SK-N-SH (cell line): Measurements from ENCODE around the gene SKP2. TPM values are rescaled to one million over a fixed set of nuclear protein-coding genes. Genes with fewer than 3 reads are reported as not detected.

Source experiments
- CTCF ChIA-PET: fragments of 300-600, 350-600 bp; formaldehyde crosslinking; extraction: SDS; loops from one replicate; lab custom pipeline; 2021; lab: Yijun Ruan, JAX
- POLR2A ChIA-PET: fragments of 350-600 bp; sonication (Branson Sonifier 250); formaldehyde crosslinking; extraction: SDS; loops from one replicate; lab custom pipeline; 2020; ENCODE audit warnings: antibody characterized with exemption, inconsistent platforms; lab: Yijun Ruan, JAX
- DNase-seq: peaks from one replicate; pipeline ENCODE4 v3.0.0; 2012
- H2AFZ ChIP-seq: fragments of 200-600 bp; sonication (generic); 2 replicates; pipeline ENCODE4 v1.8.1; 2016; ENCODE audit warnings: antibody characterized with exemption, mild to moderate bottlenecking, low read depth
- H3F3A ChIP-seq: fragments of 200-600 bp; sonication (generic); replicated peaks from 2 replicates; pipeline ENCODE3; 2016; ENCODE audit warnings: antibody characterized with exemption, mild to moderate bottlenecking; ENCODE audit not compliant: insufficient read depth
- H3K27ac ChIP-seq, 2 experiments: fragments of 200-500 bp in 1 of 2; fragments of 200-600 bp in 1 of 2; sonication (Bioruptor generic) in 1 of 2; sonication (generic), shearing (Covaris generic) in 1 of 2; 2 replicates each; pipeline versions ENCODE4 v1.5.1 to v1.6.1; 2014 to 2016; ENCODE audit warnings: low read depth in 2 of 2, inconsistent platforms in 1 of 2, low read length in 1 of 2, mild to moderate bottlenecking in 1 of 2, mixed read lengths in 1 of 2
- H3K27me3 ChIP-seq: fragments of 200-600 bp; sonication (generic), shearing (Covaris generic); 2 replicates; pipeline ENCODE4 v1.6.1; 2016; ENCODE audit warnings: mixed run types; ENCODE audit not compliant: insufficient read depth
- H3K36me3 ChIP-seq, 2 experiments: fragments of 200-500 bp in 1 of 2; fragments of 200-600 bp in 1 of 2; sonication (Bioruptor generic) in 1 of 2; sonication (generic) in 1 of 2; replicated peaks in 1 of 2; 2 replicates each; pipeline versions ENCODE3 to v1.5.1; 2014 to 2016; ENCODE audit warnings: low read length in 1 of 2, mild to moderate bottlenecking in 1 of 2; ENCODE audit not compliant: insufficient read depth in 2 of 2, control insufficient read depth in 1 of 2
- H3K4me1 ChIP-seq, 2 experiments: fragments of 200-500 bp in 1 of 2; fragments of 200-600 bp in 1 of 2; sonication (Bioruptor generic) in 1 of 2; sonication (generic), shearing (Covaris generic) in 1 of 2; 2 replicates each; pipeline versions ENCODE4 v1.5.1 to v1.6.1; 2014 to 2016; ENCODE audit warnings: low read depth in 1 of 2, low read length in 1 of 2, mixed run types in 1 of 2; ENCODE audit not compliant: insufficient read depth in 2 of 2, control insufficient read depth in 1 of 2
- H3K4me2 ChIP-seq: fragments of 200-600 bp; sonication (generic), shearing (Covaris generic); 2 replicates; pipeline ENCODE4 v1.6.1; 2017; ENCODE audit warnings: mixed run types
- H3K4me3 ChIP-seq, 2 experiments: fragments of 200-500 bp in 1 of 2; fragments of 200-600 bp in 1 of 2; sonication (Bioruptor generic) in 1 of 2; sonication (generic), shearing (Covaris generic) in 1 of 2; 2 replicates each; pipeline versions ENCODE4 v1.5.1 to v1.8.1; 2014 to 2016; ENCODE audit warnings: low read depth in 2 of 2, inconsistent platforms in 1 of 2, low read length in 1 of 2, mild to moderate bottlenecking in 1 of 2, mixed read lengths in 1 of 2, moderate library complexity in 1 of 2
- H3K79me2 ChIP-seq: fragments of 200-600 bp; sonication (generic); 2 replicates; pipeline ENCODE4 v1.8.1; 2017; ENCODE audit warnings: mild to moderate bottlenecking; ENCODE audit not compliant: insufficient read depth
- H3K9ac ChIP-seq: fragments of 200-600 bp; sonication (generic); 2 replicates; pipeline ENCODE4 v1.6.1; 2017; ENCODE audit warnings: mixed run types
- H3K9me2 ChIP-seq: fragments of 200-600 bp; sonication (generic); 2 replicates; pipeline ENCODE4 v1.6.1; 2017; ENCODE audit warnings: mixed run types
- H3K9me3 ChIP-seq: fragments of 200-600 bp; sonication (generic); 2 replicates; pipeline ENCODE4 v1.6.1; 2017; ENCODE audit warnings: mixed run types, mild to moderate bottlenecking, moderate library complexity
- H4K20me1 ChIP-seq: fragments of 200-600 bp; sonication (generic); 2 replicates; pipeline ENCODE4 v1.6.1; 2017; ENCODE audit warnings: mild to moderate bottlenecking, mixed run types; ENCODE audit not compliant: insufficient read depth
- EP300 ChIP-seq, 2 experiments: IDR thresholded peaks; 2 replicates each; pipeline versions ENCODE4 v1.4.0 to v1.6.1; 2012; ENCODE audit warnings: borderline replicate concordance in 1 of 2, low read depth in 1 of 2, low read length in 1 of 2
- FOXJ3 ChIP-seq: sonication (generic); formaldehyde crosslinking; IDR thresholded peaks from 2 replicates; pipeline ENCODE4 v1.5.1; 2020; ENCODE audit warnings: mild to moderate bottlenecking, missing genetic modification reagents
- IRF3 ChIP-seq: fragments of 150-350 bp; IDR thresholded peaks from 2 replicates; pipeline ENCODE4 v1.6.1; 2016; ENCODE audit warnings: mild to moderate bottlenecking, low read depth, low read length
- MXI1 ChIP-seq: IDR thresholded peaks from 2 replicates; pipeline ENCODE4 v1.6.1; 2012; ENCODE audit warnings: mild to moderate bottlenecking, low read depth, low read length, improper control_type of control experiment
- NFIC ChIP-seq: IDR thresholded peaks from 2 replicates; pipeline ENCODE4 v1.4.0; 2012; ENCODE audit warnings: borderline replicate concordance
- RAD21 ChIP-seq: IDR thresholded peaks from 2 replicates; pipeline ENCODE4 v1.6.1; 2012; ENCODE audit warnings: mild to moderate bottlenecking, low read length
- RCOR1 ChIP-seq: fragments of 150-350 bp; IDR thresholded peaks from 2 replicates; pipeline ENCODE4 v1.6.1; 2017; ENCODE audit warnings: antibody characterized with exemption, low read length
- RFX5 ChIP-seq: IDR thresholded peaks from 2 replicates; pipeline ENCODE4 v1.6.1; 2012; ENCODE audit warnings: mild to moderate bottlenecking, improper control_type of control experiment, low read length
- RXRA ChIP-seq: IDR thresholded peaks from 2 replicates; pipeline ENCODE4 v1.4.0; 2012; ENCODE audit warnings: low read depth, mild to moderate bottlenecking, borderline replicate concordance
- SMC3 ChIP-seq: IDR thresholded peaks from 2 replicates; pipeline ENCODE4 v1.6.1; 2012; ENCODE audit warnings: low read depth, low read length, improper control_type of control experiment
- YY1 ChIP-seq: IDR thresholded peaks from 2 replicates; pipeline ENCODE4 v1.4.0; 2012; ENCODE audit warnings: low read depth, mild to moderate bottlenecking
- WGBS: methylation state at CpG from one replicate; pipeline ENCODE4 v1.1.6; 2017; ENCODE audit warnings: low lambda C conversion rate; 5-methylcytosine and 5-hydroxymethylcytosine counted together
- polyA plus RNA-seq, 3 experiments: library from polyadenylated mRNA; depleted of rRNA; stranded (reverse); fragments of >200 nt; gene quantifications; 2 replicates each; pipeline ENCODE4 v1.2.3, GENCODE V29; 2012
- TF ChIP-seq, protein P1 (sequence below): IDR thresholded peaks from 2 replicates; pipeline ENCODE4 v1.6.1; 2012; ENCODE audit warnings: mild to moderate bottlenecking, low read depth, low read length, moderate library complexity
- TF ChIP-seq, protein P2 (sequence below): fragments of 200-600 bp; sonication (generic); IDR thresholded peaks from 2 replicates; pipeline ENCODE4 v1.6.1; 2017; ENCODE audit warnings: antibody characterized with exemption, mild to moderate bottlenecking, moderate library complexity

SKP2 gene
- polyA plus RNA-seq, 1 of the 3 experiments (the other 2 are of a cell fraction): 12.4 TPM

- H3K9ac ChIP-seq: no peak overlapping the region
- H3K79me2 ChIP-seq: no peaks in the 10 kb centered on the region; the same call in 1 of the 2 replicates
- H3F3A ChIP-seq: peaks cover 5% of the 10 kb centered on the region
- peaks cover 60 to 75% of the 10 kb centered on the region in 2 experiments for H3K36me3 ChIP-seq
- no peak overlapping the region for H3K4me3 ChIP-seq
- H3K27ac ChIP-seq: no peak overlapping the region
- no peaks in the 10 kb centered on the region for H3K27me3 ChIP-seq
- H3K9me3 ChIP-seq: no peaks in the 10 kb centered on the region
- 94% methylated on average over 2 of the region's 2 CpGs for WGBS
- no peak for DNase-seq
- no peak for TF ChIP-seq RFX5
- TF ChIP-seq, protein P1, sequence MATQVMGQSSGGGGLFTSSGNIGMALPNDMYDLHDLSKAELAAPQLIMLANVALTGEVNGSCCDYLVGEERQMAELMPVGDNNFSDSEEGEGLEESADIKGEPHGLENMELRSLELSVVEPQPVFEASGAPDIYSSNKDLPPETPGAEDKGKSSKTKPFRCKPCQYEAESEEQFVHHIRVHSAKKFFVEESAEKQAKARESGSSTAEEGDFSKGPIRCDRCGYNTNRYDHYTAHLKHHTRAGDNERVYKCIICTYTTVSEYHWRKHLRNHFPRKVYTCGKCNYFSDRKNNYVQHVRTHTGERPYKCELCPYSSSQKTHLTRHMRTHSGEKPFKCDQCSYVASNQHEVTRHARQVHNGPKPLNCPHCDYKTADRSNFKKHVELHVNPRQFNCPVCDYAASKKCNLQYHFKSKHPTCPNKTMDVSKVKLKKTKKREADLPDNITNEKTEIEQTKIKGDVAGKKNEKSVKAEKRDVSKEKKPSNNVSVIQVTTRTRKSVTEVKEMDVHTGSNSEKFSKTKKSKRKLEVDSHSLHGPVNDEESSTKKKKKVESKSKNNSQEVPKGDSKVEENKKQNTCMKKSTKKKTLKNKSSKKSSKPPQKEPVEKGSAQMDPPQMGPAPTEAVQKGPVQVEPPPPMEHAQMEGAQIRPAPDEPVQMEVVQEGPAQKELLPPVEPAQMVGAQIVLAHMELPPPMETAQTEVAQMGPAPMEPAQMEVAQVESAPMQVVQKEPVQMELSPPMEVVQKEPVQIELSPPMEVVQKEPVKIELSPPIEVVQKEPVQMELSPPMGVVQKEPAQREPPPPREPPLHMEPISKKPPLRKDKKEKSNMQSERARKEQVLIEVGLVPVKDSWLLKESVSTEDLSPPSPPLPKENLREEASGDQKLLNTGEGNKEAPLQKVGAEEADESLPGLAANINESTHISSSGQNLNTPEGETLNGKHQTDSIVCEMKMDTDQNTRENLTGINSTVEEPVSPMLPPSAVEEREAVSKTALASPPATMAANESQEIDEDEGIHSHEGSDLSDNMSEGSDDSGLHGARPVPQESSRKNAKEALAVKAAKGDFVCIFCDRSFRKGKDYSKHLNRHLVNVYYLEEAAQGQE: no peak
- TF ChIP-seq RAD21: no peak
- no peak for TF ChIP-seq YY1
- TF ChIP-seq IRF3: no peak
- TF ChIP-seq NFIC: no peak
- no peak for TF ChIP-seq RXRA
- TF ChIP-seq, protein P2, sequence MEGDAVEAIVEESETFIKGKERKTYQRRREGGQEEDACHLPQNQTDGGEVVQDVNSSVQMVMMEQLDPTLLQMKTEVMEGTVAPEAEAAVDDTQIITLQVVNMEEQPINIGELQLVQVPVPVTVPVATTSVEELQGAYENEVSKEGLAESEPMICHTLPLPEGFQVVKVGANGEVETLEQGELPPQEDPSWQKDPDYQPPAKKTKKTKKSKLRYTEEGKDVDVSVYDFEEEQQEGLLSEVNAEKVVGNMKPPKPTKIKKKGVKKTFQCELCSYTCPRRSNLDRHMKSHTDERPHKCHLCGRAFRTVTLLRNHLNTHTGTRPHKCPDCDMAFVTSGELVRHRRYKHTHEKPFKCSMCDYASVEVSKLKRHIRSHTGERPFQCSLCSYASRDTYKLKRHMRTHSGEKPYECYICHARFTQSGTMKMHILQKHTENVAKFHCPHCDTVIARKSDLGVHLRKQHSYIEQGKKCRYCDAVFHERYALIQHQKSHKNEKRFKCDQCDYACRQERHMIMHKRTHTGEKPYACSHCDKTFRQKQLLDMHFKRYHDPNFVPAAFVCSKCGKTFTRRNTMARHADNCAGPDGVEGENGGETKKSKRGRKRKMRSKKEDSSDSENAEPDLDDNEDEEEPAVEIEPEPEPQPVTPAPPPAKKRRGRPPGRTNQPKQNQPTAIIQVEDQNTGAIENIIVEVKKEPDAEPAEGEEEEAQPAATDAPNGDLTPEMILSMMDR: no peak
- no peak for TF ChIP-seq MXI1
- no peak for TF ChIP-seq RCOR1
- TF ChIP-seq EP300 (IDR thresholded peaks at IDR 0.05; ENCODE audit: borderline replicate concordance in 1 of 2, low read depth in 1 of 2, low read length in 1 of 2): no peak
- no peak for TF ChIP-seq FOXJ3
- TF ChIP-seq SMC3: no peak
- no peak overlapping the region for H2AFZ ChIP-seq
- ChIA-PET POLR2A (no interaction called here), CTCF (interaction anchor here (0.9 kb wide), 1 partner anchor 102 kb away, joined by 4 read pairs; no protein-coding TSS in a partner anchor)
- no peak overlapping the region for H3K4me2 ChIP-seq
- no peaks in the 10 kb centered on the region for H4K20me1 ChIP-seq
- H3K4me1 ChIP-seq: no peaks in the 10 kb centered on the region
- H3K9me2 ChIP-seq: no peaks in the 10 kb centered on the region
Observed at GRCh38 chr5:36180556-36181350, 28.8 kb downstream of the SKP2 start.
